Thyroid gland (tissue), 4 donors: ENCODE data around the gene SEMA4D.

Experiments used
- POLR2A ChIP-seq, 2 donors: fragments of 450-650 bp; IDR thresholded peaks; one replicate each; pipeline ENCODE4 v1.6.1; 2017; ENCODE audit warnings: antibody characterized with exemption in 2 of 2, mild to moderate bottlenecking in 2 of 2, moderate library complexity in 1 of 2
- TF ChIP-seq, protein P1 (sequence below), 6 experiments: fragments of 200-600 bp in 3 of 6; fragments of 450-650 bp in 3 of 6; sonication (generic) in 3 of 6; IDR thresholded peaks; one replicate each; pipeline ENCODE4 v1.5.1; 2016 to 2019; ENCODE audit warnings: antibody characterized with exemption in 6 of 6, mild to moderate bottlenecking in 2 of 6, inconsistent platforms in 1 of 6, moderate library complexity in 1 of 6

DNA sequence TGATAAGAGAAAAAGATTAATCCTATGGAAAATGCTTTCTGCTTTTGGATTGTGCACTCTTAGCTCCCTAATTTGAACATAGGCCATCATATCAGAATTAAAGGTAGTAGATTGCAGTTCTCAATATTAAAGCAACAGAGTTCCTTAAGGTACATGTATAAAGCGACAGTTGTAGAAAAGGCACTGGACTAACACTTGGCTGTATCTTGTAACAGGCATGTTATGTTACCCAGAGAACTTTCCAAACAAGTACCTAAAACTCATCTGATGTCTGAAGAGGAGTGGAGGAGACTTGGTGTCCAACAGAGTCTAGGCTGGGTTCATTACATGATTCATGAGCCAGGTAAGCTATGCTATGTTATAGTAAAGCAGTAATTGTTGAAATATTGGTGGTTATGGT lies 183.0 kb downstream of the SEMA4D start:
- TF ChIP-seq, protein P1, sequence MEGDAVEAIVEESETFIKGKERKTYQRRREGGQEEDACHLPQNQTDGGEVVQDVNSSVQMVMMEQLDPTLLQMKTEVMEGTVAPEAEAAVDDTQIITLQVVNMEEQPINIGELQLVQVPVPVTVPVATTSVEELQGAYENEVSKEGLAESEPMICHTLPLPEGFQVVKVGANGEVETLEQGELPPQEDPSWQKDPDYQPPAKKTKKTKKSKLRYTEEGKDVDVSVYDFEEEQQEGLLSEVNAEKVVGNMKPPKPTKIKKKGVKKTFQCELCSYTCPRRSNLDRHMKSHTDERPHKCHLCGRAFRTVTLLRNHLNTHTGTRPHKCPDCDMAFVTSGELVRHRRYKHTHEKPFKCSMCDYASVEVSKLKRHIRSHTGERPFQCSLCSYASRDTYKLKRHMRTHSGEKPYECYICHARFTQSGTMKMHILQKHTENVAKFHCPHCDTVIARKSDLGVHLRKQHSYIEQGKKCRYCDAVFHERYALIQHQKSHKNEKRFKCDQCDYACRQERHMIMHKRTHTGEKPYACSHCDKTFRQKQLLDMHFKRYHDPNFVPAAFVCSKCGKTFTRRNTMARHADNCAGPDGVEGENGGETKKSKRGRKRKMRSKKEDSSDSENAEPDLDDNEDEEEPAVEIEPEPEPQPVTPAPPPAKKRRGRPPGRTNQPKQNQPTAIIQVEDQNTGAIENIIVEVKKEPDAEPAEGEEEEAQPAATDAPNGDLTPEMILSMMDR (IDR thresholded peaks at IDR 0.05), result no peak
- TF ChIP-seq POLR2A (IDR thresholded peaks at IDR 0.05), result no peak
